VCaP (cell line): ENCODE measurements around the gene SMARCD3.

ENCODE experiments used
- H3K27ac ChIP-seq: fragments of 450-650 bp; 2 replicates; pipeline ENCODE4 v1.5.1; 2017
- CTCF ChIP-seq: fragments of 450-650 bp; conservative IDR thresholded peaks from 2 replicates; pipeline ENCODE4 v1.5.1; 2017; ENCODE audit warnings: mild to moderate bottlenecking, moderate library complexity

Gene SMARCD3

GRCh38 chr7:151243408-151244195, 4.9 kb downstream of the SMARCD3 start:
- TF ChIP-seq CTCF, result no peak
- H3K27ac ChIP-seq, result no peak overlapping the region

- no peak for TF ChIP-seq CTCF
Measured at GRCh38 chr7:151243045-151243349, 5.5 kb downstream of the SMARCD3 start.

GRCh38 chr7:151242159-151243044, 6.1 kb downstream of the SMARCD3 start:
- no peak overlapping the region for H3K27ac ChIP-seq

More at GRCh38 chr7:151243045-151243349, 5.5 kb downstream of the SMARCD3 start:
- no peak overlapping the region for H3K27ac ChIP-seq

GRCh38 chr7:151241755-151242096, 6.8 kb downstream of the SMARCD3 start:
- TF ChIP-seq CTCF, result no peak
- no peak overlapping the region for H3K27ac ChIP-seq

More at GRCh38 chr7:151242159-151243044, 6.1 kb downstream of the SMARCD3 start:
- no peak for TF ChIP-seq CTCF

- H3K27ac ChIP-seq, result no peak overlapping the region
- TF ChIP-seq CTCF, result no peak
Measured at GRCh38 chr7:151240942-151241754, 7.3 kb downstream of the SMARCD3 start.

- H3K27ac ChIP-seq, result no peak overlapping the region
- no peak for TF ChIP-seq CTCF
Measured at GRCh38 chr7:151240536-151240935, 8.0 kb downstream of the SMARCD3 start.
